Measurements from ENCODE around the gene RHBG.
"Not testable (repeated sequence)": the region's sequence is repeated elsewhere in the genome, so short reads cannot be mapped to it uniquely, and the experiment has no call there.

RHBG gene

GRCh38 chr1:156356262-156356874 lies 12.6 kb upstream of the RHBG start:
- H3K27me3 Mint-ChIP-seq: peaks cover 21% of the 10 kb centered on the region
- H3K4me1 Mint-ChIP-seq (ENCODE audit: low read depth): peaks cover 17% of the 10 kb centered on the region
- no peak for DNase-seq
- H3K36me3 Mint-ChIP-seq (ENCODE audit: low read depth): no peaks in the 10 kb centered on the region
- H3K27ac Mint-ChIP-seq: no peak overlapping the region
- H3K9me3 Mint-ChIP-seq: no peaks in the 10 kb centered on the region
- H3K4me3 Mint-ChIP-seq: peak overlapping the region; percentile 6

- Mint-ChIP-seq H3K9me3 (no peaks in the 10 kb centered on the region), H3K27ac (no peak overlapping the region), H3K36me3 (ENCODE audit: low read depth) (no peaks in the 10 kb centered on the region), H3K27me3 (peaks cover 21% of the 10 kb centered on the region), H3K4me1 (ENCODE audit: low read depth) (peaks cover 17% of the 10 kb centered on the region), H3K4me3 (peak overlapping the region; percentile 6)
- peak; percentile 76 for DNase-seq
These were observed 12.0 kb upstream of the RHBG start for GRCh38 chr1:156356875-156357534.

- Mint-ChIP-seq H3K4me1 (ENCODE audit: low read depth) (peaks cover 17% of the 10 kb centered on the region), H3K9me3 (no peaks in the 10 kb centered on the region), H3K27ac (no peak overlapping the region), H3K4me3 (no peak overlapping the region), H3K27me3 (peaks cover 21% of the 10 kb centered on the region), H3K36me3 (ENCODE audit: low read depth) (no peaks in the 10 kb centered on the region)
- no peak for DNase-seq
These were observed 11.0 kb upstream of the RHBG start for GRCh38 chr1:156357977-156358376.

GRCh38 chr1:156358641-156359040 lies 10.4 kb upstream of the RHBG start:
- no peak overlapping the region for H3K27ac Mint-ChIP-seq
- peaks cover 17% of the 10 kb centered on the region for H3K4me1 Mint-ChIP-seq (ENCODE audit: low read depth)
- no peaks in the 10 kb centered on the region for H3K36me3 Mint-ChIP-seq (ENCODE audit: low read depth)
- H3K4me3 Mint-ChIP-seq: no peak overlapping the region
- DNase-seq: peak; percentile 5
- H3K9me3 Mint-ChIP-seq: no peaks in the 10 kb centered on the region
- H3K27me3 Mint-ChIP-seq: peaks cover 21% of the 10 kb centered on the region

GRCh38 chr1:156359249-156359648 lies 9.8 kb upstream of the RHBG start:
- H3K4me1 Mint-ChIP-seq (ENCODE audit: low read depth): peaks cover 17% of the 10 kb centered on the region
- no peak for DNase-seq
- H3K27me3 Mint-ChIP-seq: peaks cover 25% of the 10 kb centered on the region
- H3K36me3 Mint-ChIP-seq (ENCODE audit: low read depth): no peaks in the 10 kb centered on the region
- no peaks in the 10 kb centered on the region for H3K9me3 Mint-ChIP-seq
- no peak overlapping the region for H3K27ac Mint-ChIP-seq
- no peak overlapping the region for H3K4me3 Mint-ChIP-seq

GRCh38 chr1:156359973-156360372 lies 9.0 kb upstream of the RHBG start:
- no peak overlapping the region for H3K4me3 Mint-ChIP-seq
- peaks cover 31% of the 10 kb centered on the region for H3K27me3 Mint-ChIP-seq
- H3K4me1 Mint-ChIP-seq (ENCODE audit: low read depth): peaks cover 17% of the 10 kb centered on the region
- no peak overlapping the region for H3K27ac Mint-ChIP-seq
- H3K9me3 Mint-ChIP-seq: no peaks in the 10 kb centered on the region
- DNase-seq: no peak
- H3K36me3 Mint-ChIP-seq (ENCODE audit: low read depth): no peaks in the 10 kb centered on the region

- H3K27ac Mint-ChIP-seq: no peak overlapping the region
- H3K4me3 Mint-ChIP-seq: no peak overlapping the region
- DNase-seq: no peak
- H3K4me1 Mint-ChIP-seq (ENCODE audit: low read depth): peaks cover 17% of the 10 kb centered on the region
- H3K9me3 Mint-ChIP-seq: no peaks in the 10 kb centered on the region
- peaks cover 36% of the 10 kb centered on the region for H3K27me3 Mint-ChIP-seq
- H3K36me3 Mint-ChIP-seq (ENCODE audit: low read depth): no peaks in the 10 kb centered on the region
These were observed 8.5 kb upstream of the RHBG start for GRCh38 chr1:156360534-156360933.

GRCh38 chr1:156365754-156366153 lies 3.3 kb upstream of the RHBG start:
- Mint-ChIP-seq H3K27ac (no peak overlapping the region), H3K36me3 (ENCODE audit: low read depth) (no peaks in the 10 kb centered on the region), H3K27me3 (peaks cover 49% of the 10 kb centered on the region), H3K4me1 (ENCODE audit: low read depth) (peaks cover 4% of the 10 kb centered on the region), H3K4me3 (no peak overlapping the region), H3K9me3 (no peaks in the 10 kb centered on the region)
- no peak for DNase-seq

GRCh38 chr1:156366378-156367166 lies 2.4 kb upstream of the RHBG start:
- H3K27ac Mint-ChIP-seq: no peak overlapping the region
- H3K27me3 Mint-ChIP-seq: peaks cover 56% of the 10 kb centered on the region
- no peaks in the 10 kb centered on the region for H3K36me3 Mint-ChIP-seq (ENCODE audit: low read depth)
- no peak overlapping the region for H3K4me3 Mint-ChIP-seq
- no peak for DNase-seq
- peaks cover 4% of the 10 kb centered on the region for H3K4me1 Mint-ChIP-seq (ENCODE audit: low read depth)
- H3K9me3 Mint-ChIP-seq: no peaks in the 10 kb centered on the region

- DNase-seq: no peak
- Mint-ChIP-seq H3K9me3 (no peaks in the 10 kb centered on the region), H3K36me3 (ENCODE audit: low read depth) (no peaks in the 10 kb centered on the region), H3K27ac (no peak overlapping the region), H3K27me3 (peaks cover 66% of the 10 kb centered on the region), H3K4me1 (ENCODE audit: low read depth) (peaks cover 4% of the 10 kb centered on the region), H3K4me3 (no peak overlapping the region)
These were observed 1.4 kb upstream of the RHBG start for GRCh38 chr1:156367383-156368156.

GRCh38 chr1:156368157-156368658 lies 803 bp upstream of the RHBG start:
- H3K36me3 Mint-ChIP-seq (ENCODE audit: low read depth): no peaks in the 10 kb centered on the region
- no peak for DNase-seq
- no peak overlapping the region for H3K4me3 Mint-ChIP-seq
- no peaks in the 10 kb centered on the region for H3K9me3 Mint-ChIP-seq
- peaks cover 72% of the 10 kb centered on the region for H3K27me3 Mint-ChIP-seq
- H3K27ac Mint-ChIP-seq: no peak overlapping the region
- H3K4me1 Mint-ChIP-seq (ENCODE audit: low read depth): peaks cover 4% of the 10 kb centered on the region

GRCh38 chr1:156369685-156370286 lies 775 bp downstream of the RHBG start:
- H3K36me3 Mint-ChIP-seq (ENCODE audit: low read depth); H3K27ac Mint-ChIP-seq; H3K4me1 Mint-ChIP-seq (ENCODE audit: low read depth); H3K9me3 Mint-ChIP-seq; DNase-seq: not testable (repeated sequence)
- H3K4me3 Mint-ChIP-seq: peak overlapping the region; percentile 64
- peaks cover 74% of the 10 kb centered on the region for H3K27me3 Mint-ChIP-seq

- no peaks in the 10 kb centered on the region for H3K9me3 Mint-ChIP-seq
- no peak overlapping the region for H3K4me3 Mint-ChIP-seq
- DNase-seq: no peak
- no peaks in the 10 kb centered on the region for H3K36me3 Mint-ChIP-seq (ENCODE audit: low read depth)
- no peak overlapping the region for H3K27ac Mint-ChIP-seq
- H3K27me3 Mint-ChIP-seq: peaks cover 71% of the 10 kb centered on the region
- peaks cover 4% of the 10 kb centered on the region for H3K4me1 Mint-ChIP-seq (ENCODE audit: low read depth)
These were observed 2.7 kb downstream of the RHBG start for GRCh38 chr1:156371553-156372264.

- peaks cover 4% of the 10 kb centered on the region for H3K4me1 Mint-ChIP-seq (ENCODE audit: low read depth)
- no peaks in the 10 kb centered on the region for H3K36me3 Mint-ChIP-seq (ENCODE audit: low read depth)
- H3K27me3 Mint-ChIP-seq: peaks cover 68% of the 10 kb centered on the region
- H3K4me3 Mint-ChIP-seq: no peak overlapping the region
- no peak for DNase-seq
- no peaks in the 10 kb centered on the region for H3K9me3 Mint-ChIP-seq
- no peak overlapping the region for H3K27ac Mint-ChIP-seq
These were observed 3.2 kb downstream of the RHBG start for GRCh38 chr1:156372265-156372586.

All from activated T-cell treated with anti-CD3 and anti-CD28 coated beads, Interleukin-2, amount 50 U/mL, for 24 hours (primary cell).